Spinal cord (tissue), 10 donors: Measurements from ENCODE around the gene ETV6. TPM values are rescaled to one million over a fixed set of nuclear protein-coding genes. Genes with fewer than 3 reads are reported as not detected.

ENCODE experiments used
- DNase-seq, 6 donors: peaks; one replicate each; pipeline versions ENCODE4 v3.0.0 to v3.0.0-alpha.2; 2013 to 2015; ENCODE audit warnings: low spot score in 6 of 6, low read depth in 4 of 6
- H3K27ac ChIP-seq: one replicate; pipeline ENCODE4 v1.5.1; 2013; ENCODE audit warnings: low read depth, low read length, control low read depth
- H3K27me3 ChIP-seq: one replicate; pipeline ENCODE4 v1.6.1; 2013; ENCODE audit warnings: low read length; ENCODE audit not compliant: control insufficient read depth, insufficient read depth
- H3K36me3 ChIP-seq: one replicate; pipeline ENCODE4 v1.6.1; 2013; ENCODE audit warnings: low read length; ENCODE audit not compliant: control insufficient read depth, insufficient read depth
- H3K4me1 ChIP-seq: one replicate; pipeline ENCODE4 v1.6.1; 2013; ENCODE audit warnings: low read length; ENCODE audit not compliant: control insufficient read depth, insufficient read depth
- H3K4me3 ChIP-seq: one replicate; pipeline ENCODE4 v1.5.1; 2013; ENCODE audit warnings: low read depth, low read length, control low read depth
- H3K9me3 ChIP-seq: one replicate; pipeline ENCODE4 v1.6.1; 2013; ENCODE audit warnings: low read length; ENCODE audit not compliant: control insufficient read depth, insufficient read depth
- WGBS: methylation state at CpG from one replicate; pipeline ENCODE4 v1.1.5; 2013; ENCODE audit warnings: missing lambda C conversion rate; ENCODE audit not compliant: insufficient coverage; 5-methylcytosine and 5-hydroxymethylcytosine counted together
- polyA plus RNA-seq, 2 donors: library from polyadenylated mRNA; unstranded; fragments of 120-200 nt; gene quantifications; one replicate each; pipeline ENCODE4 v1.2.1, GENCODE V29; 2013; ENCODE audit not compliant: insufficient read length in 2 of 2
- total RNA-seq, 2 donors: library from RNA; depleted of rRNA in 1 of 2; stranded (reverse); fragments of 120-200 nt in 1 of 2; fragments of >200 nt in 1 of 2; gene quantifications; one replicate each; pipeline versions ENCODE4 v1.2.3 to v1.2.4, GENCODE V29; 2013 to 2014
- donor health status: healthy.

The ETV6 gene
- total and polyA plus RNA-seq, 4 donors = 6.8 to 9.9 (median 8.1) TPM

DNA sequence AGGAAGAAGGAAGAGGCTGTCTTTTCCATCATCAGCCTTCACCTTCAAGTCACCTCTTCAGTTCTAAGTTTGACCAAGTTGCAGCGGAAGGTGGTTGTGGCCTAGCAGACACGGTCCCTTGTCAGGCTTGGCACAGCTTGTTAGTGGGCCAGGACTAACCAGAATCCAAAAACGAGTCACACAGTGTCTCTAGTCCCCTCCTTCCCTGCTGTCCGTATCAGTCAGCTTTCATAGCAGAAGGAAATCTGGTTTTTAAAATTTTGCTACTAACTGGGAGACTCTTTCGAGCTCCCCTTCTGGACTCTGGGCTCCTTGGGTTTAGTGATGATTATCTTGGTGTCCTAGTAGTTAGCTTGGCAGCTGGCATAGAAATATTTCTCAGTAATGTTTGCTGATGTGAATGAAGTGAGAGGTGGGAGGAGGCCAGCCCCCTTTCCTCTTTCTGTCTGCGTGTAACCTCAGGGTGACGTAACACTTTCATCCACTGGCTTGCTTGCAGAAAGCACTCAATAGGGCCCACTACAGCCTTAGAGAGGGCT is 3.8 kb downstream of the ETV6 start:
- Histone ChIP-seq H3K36me3 (no peaks in the 10 kb centered on the region), H3K27me3 (no peaks in the 10 kb centered on the region), H3K9me3 (no peaks in the 10 kb centered on the region), H3K4me1 (peaks cover 16% of the 10 kb centered on the region), H3K27ac (no peak overlapping the region), H3K4me3 (no peak overlapping the region)
- DNase-seq = no peak
- 52% methylated on average over 3 of the region's 7 CpGs for WGBS

DNA sequence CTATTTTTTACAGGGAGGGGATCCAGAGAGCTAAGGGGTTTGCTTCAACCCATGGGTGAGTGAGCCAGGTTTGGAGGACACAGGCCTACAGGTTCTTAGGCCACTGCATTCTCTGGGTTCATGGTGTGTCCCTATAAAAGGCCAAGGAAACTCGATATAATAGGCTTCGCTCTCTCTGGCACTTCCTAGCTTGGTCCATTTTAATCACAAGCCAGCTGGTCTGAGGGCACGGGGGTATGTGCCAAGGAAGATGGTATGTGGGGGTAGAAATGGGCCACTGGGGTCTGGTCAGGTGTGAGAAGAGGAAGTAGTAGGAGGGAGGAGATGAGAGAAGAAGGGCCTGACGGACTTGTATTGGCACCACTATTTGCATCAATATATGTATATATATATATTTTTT is 4.9 kb downstream of the ETV6 start:
- no peaks in the 10 kb centered on the region for H3K9me3 ChIP-seq
- H3K27me3 ChIP-seq = no peaks in the 10 kb centered on the region
- DNase-seq = no peak
- peaks cover 16% of the 10 kb centered on the region for H3K4me1 ChIP-seq
- no peak overlapping the region for H3K4me3 ChIP-seq
- no peaks in the 10 kb centered on the region for H3K36me3 ChIP-seq
- no peak overlapping the region for H3K27ac ChIP-seq
- 93% methylated on average over 3 of the region's 4 CpGs for WGBS

DNA sequence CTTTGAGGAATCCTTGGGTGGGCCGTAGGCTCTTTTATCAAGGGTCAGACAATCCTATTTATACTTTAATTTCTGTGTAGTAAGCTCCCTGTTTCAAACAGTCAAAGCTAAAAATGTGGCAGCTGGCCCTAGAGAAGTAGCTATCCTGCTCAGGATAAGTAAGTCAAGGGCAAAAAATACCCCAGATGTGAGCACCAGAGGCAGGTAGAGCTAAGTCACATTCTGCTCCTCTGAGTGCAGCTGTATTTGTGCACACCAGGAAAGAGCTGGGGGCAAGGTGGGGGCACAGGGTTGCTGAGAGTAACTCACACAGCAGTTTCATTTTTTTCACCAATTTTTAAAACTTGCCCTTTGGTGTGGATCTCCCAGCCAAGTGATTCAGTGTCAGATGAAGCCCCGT is 5.3 kb downstream of the ETV6 start:
- H3K27me3 ChIP-seq = no peaks in the 10 kb centered on the region
- H3K4me1 ChIP-seq = peaks cover 18% of the 10 kb centered on the region
- no CpG with 5 or more reads among the region's 2 CpGs for WGBS
- no peak overlapping the region for H3K27ac ChIP-seq
- no peaks in the 10 kb centered on the region for H3K36me3 ChIP-seq
- H3K9me3 ChIP-seq = no peaks in the 10 kb centered on the region
- H3K4me3 ChIP-seq = no peak overlapping the region
- no peak for DNase-seq

DNA sequence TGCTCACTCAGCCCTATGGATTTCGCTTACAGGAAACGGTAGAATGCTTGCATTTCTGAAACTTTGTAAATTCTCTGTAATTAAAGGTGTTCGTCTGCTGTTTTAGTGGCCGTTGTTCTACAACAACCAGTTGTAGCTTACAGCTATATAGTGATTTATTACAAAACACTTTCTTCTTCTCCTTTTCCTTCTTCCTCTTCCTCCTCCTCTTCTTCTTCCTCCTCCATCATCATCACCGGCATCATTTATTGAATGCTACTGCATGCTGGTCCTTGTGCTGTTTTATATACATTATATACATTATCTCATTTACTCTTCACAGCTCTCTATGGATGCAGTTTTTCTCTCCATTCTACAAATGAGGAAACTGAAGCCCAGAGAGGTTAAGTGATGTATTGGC is 6.4 kb downstream of the ETV6 start:
- H3K4me3 ChIP-seq = no peak overlapping the region
- DNase-seq = no peak
- WGBS = no CpG with 5 or more reads among the region's 5 CpGs
- peaks cover 19% of the 10 kb centered on the region for H3K4me1 ChIP-seq
- H3K9me3 ChIP-seq = no peaks in the 10 kb centered on the region
- H3K27ac ChIP-seq = no peak overlapping the region
- H3K36me3 ChIP-seq = no peaks in the 10 kb centered on the region
- H3K27me3 ChIP-seq = no peaks in the 10 kb centered on the region

DNA sequence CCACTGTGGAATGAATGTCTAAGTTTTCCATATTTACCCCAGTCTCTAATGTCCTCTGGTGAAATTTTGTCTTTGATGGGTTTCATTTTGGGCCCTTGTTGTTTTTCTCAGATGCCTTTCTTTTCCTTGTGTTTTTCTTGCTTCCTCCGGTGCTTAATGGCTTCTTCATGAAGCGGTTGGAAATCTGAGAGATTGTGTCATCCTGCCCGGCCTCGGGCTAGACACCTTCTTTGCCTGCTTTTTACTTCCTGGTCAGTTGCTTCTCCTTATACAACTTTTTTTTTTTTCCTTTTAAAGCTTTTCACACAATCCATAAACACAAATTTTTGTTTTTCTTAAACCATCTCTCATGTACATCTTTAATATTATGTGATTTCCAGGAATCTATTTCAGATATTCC is 7.1 kb downstream of the ETV6 start:
- Histone ChIP-seq H3K27ac (no peak overlapping the region), H3K4me1 (peaks cover 19% of the 10 kb centered on the region), H3K36me3 (no peaks in the 10 kb centered on the region), H3K9me3 (no peaks in the 10 kb centered on the region), H3K4me3 (no peak overlapping the region), H3K27me3 (no peaks in the 10 kb centered on the region)
- WGBS = 80% methylated on average over 4 of the region's 4 CpGs
- no peak for DNase-seq

DNA sequence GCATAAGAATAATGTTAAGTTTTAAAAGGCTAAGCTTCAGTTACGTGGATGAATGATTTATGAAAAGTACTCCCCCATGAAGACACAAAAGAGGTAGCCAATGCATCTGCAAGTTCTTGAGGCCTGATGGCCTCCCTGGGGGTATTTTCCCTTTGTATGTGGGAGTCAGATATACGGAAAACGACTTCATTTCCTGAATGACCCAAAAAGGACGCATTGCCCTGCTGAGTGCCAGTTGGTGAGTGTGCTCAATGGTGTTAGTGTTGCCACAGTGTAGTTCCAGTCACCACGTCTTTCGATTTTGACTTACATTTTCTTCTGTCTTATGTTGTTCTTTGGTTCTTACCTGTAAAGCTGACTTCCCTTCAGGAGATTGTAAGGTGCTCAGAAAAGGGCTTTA is 8.0 kb downstream of the ETV6 start:
- no peaks in the 10 kb centered on the region for H3K27me3 ChIP-seq
- H3K27ac ChIP-seq = no peak overlapping the region
- peaks cover 19% of the 10 kb centered on the region for H3K4me1 ChIP-seq
- DNase-seq = no peak
- no peak overlapping the region for H3K4me3 ChIP-seq
- no peaks in the 10 kb centered on the region for H3K9me3 ChIP-seq
- 86% methylated on average over 5 of the region's 6 CpGs for WGBS
- no peaks in the 10 kb centered on the region for H3K36me3 ChIP-seq

DNA sequence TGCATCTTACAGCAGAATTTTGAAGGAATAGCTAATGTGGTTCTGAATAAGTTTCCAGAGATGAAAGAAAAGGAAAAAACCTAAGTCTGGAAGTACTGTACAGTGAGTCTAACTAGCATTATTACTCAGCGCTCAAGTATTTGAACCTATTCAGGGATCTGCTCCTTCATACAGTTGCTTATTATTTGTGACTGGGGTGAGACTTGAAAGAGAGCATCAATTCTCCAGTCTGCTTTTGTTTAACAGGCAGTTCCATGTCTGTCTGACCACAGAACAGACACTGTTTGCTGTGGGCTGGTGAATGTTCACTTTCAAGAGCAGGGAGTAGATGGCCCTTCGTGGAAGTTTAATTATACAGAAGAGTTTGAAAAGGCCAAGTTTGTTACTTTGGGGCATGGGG is 9.3 kb downstream of the ETV6 start:
- no peaks in the 10 kb centered on the region for H3K9me3 ChIP-seq
- WGBS = 17% methylated on average over 1 of the region's 2 CpGs
- peaks cover 11% of the 10 kb centered on the region for H3K4me1 ChIP-seq
- no peaks in the 10 kb centered on the region for H3K36me3 ChIP-seq
- no peaks in the 10 kb centered on the region for H3K27me3 ChIP-seq
- H3K4me3 ChIP-seq = no peak overlapping the region
- DNase-seq = peak in 1 of 6 donors; percentile 43
- H3K27ac ChIP-seq = no peak overlapping the region

DNA sequence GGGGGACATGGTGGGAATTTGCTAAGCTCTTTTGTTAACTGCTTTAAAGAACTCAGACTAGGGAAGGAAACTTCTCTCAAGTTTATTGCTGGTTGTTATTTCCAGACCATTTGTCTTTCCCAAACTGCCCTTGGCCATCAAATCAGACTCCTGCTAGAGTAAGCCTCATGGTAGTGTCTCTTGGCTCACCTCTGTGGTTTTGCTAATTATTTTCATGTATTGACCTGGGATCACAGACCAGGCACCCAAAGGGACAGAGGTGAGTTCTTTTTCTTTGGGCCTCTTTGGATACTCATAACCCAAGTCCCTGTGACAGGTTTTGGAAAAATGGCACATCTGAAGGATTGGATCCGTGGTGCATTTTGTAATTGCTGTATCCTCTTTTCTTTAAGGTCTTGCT is 11.2 kb downstream of the ETV6 start:
- Histone ChIP-seq H3K27me3 (no peaks in the 10 kb centered on the region), H3K36me3 (peaks cover 3% of the 10 kb centered on the region), H3K4me1 (peaks cover 9% of the 10 kb centered on the region), H3K4me3 (no peak overlapping the region), H3K27ac (no peak overlapping the region), H3K9me3 (no peaks in the 10 kb centered on the region)
- 100% methylated on average over 1 of the region's 1 CpG for WGBS
- no peak for DNase-seq

DNA sequence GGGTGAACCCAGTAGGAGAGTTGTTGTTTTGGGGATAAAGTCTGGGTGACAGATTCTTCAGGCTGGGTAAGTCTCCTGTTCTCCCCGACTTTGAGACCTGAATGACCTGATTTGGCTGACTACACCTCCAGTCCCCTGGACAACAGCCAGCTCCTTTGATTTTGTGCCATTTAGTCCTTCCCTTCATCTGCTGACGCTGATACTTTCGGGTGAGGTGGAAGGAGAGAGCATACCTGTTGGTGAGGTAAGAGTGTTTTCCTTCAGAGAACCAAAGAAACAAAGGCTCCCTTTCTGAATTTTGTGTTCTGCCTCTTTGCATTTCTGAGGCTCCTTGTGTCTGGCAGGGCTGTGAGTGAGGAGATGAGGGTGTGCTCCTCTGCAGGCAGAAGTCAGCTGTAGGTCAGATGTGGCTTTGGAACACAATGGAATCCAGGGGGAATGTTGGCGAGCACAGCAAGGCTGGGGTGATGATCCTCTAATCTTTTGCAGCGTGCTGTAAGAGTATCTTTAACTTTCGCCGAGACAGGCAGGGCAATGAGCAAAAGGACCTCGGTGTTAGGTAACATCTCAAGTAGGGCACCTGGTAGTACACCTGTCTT is 12.1 kb downstream of the ETV6 start:
- Histone ChIP-seq H3K27me3 (no peaks in the 10 kb centered on the region), H3K4me1 (peaks cover 9% of the 10 kb centered on the region), H3K9me3 (no peaks in the 10 kb centered on the region), H3K4me3 (no peak overlapping the region), H3K27ac (no peak overlapping the region), H3K36me3 (peaks cover 3% of the 10 kb centered on the region)
- no peak for DNase-seq
- WGBS = 97% methylated on average over 5 of the region's 8 CpGs

DNA sequence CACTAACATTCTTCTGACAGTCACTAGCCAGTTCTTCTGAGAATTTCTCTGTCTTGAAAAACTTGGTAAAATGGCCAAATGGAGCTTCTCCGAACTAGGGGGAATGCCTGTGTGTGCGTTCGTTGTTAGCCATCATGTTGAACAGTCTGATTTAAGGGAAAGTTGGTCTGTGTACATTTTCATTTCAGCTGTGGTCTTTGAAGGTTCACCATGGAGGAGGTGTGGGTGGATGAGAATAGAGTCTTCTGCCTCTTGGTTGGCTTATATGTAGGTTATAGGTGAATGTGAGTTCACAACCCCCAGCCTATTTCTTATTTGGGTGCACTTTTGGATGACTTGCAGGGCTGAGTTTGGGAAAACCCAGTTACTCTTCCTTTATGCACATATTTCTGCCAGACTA is 12.9 kb downstream of the ETV6 start:
- WGBS = 100% methylated on average over 3 of the region's 3 CpGs
- Histone ChIP-seq H3K4me1 (peaks cover 13% of the 10 kb centered on the region), H3K27me3 (no peaks in the 10 kb centered on the region), H3K36me3 (peaks cover 5% of the 10 kb centered on the region), H3K27ac (no peak overlapping the region), H3K9me3 (no peaks in the 10 kb centered on the region), H3K4me3 (no peak overlapping the region)
- DNase-seq = no peak
